CD14-positive monocyte (primary cell): ENCODE data around the gene KDM2A. TPM values are rescaled to one million over a fixed set of nuclear protein-coding genes. Genes with fewer than 3 reads are reported as not detected.

ENCODE experiments used
- DNase-seq, 3 donors: peaks; one replicate each; pipeline ENCODE4 v3.0.0-alpha.2; 2011 to 2022
- H2AFZ ChIP-seq: 2 replicates; pipeline ENCODE4 v1.6.0; 2012; ENCODE audit warnings: mild to moderate bottlenecking, low read depth, low read length, inconsistent platforms; ENCODE audit not compliant: insufficient read depth, poor library complexity, severe bottlenecking
- H3K27ac ChIP-seq, 2 donors: 1 replicate in 1 of 2; 2 replicates in 1 of 2; pipeline ENCODE4 v1.5.1; 2012 to 2013; ENCODE audit warnings: low read length in 2 of 2, control low read depth in 1 of 2, inconsistent platforms in 1 of 2, low read depth in 1 of 2, mild to moderate bottlenecking in 1 of 2
- H3K27me3 ChIP-seq, 2 donors: one replicate each; pipeline versions ENCODE4 v1.6.0 to v1.6.1; 2011 to 2013; ENCODE audit warnings: low read length in 2 of 2; ENCODE audit not compliant: control insufficient read depth in 2 of 2, insufficient read depth in 2 of 2
- H3K36me3 ChIP-seq, 2 donors: replicated peaks in 1 of 2; 1 replicate in 1 of 2; 2 replicates in 1 of 2; pipeline versions ENCODE4 v1.5.1 to v1.6.1; 2012 to 2013; ENCODE audit warnings: low read length in 2 of 2, control low read depth in 1 of 2, inconsistent platforms in 1 of 2, mild to moderate bottlenecking in 1 of 2; ENCODE audit not compliant: insufficient read depth in 2 of 2, control insufficient read depth in 1 of 2
- H3K4me1 ChIP-seq, 2 donors: 1 replicate in 1 of 2; 2 replicates in 1 of 2; pipeline versions ENCODE4 v1.5.1 to v1.6.1; 2012 to 2013; ENCODE audit warnings: low read length in 2 of 2, control low read depth in 1 of 2, inconsistent platforms in 1 of 2, mild to moderate bottlenecking in 1 of 2, moderate library complexity in 1 of 2; ENCODE audit not compliant: insufficient read depth in 2 of 2, control insufficient read depth in 1 of 2
- H3K4me2 ChIP-seq: replicated peaks from 2 replicates; pipeline ENCODE3; 2012; ENCODE audit warnings: low read length, moderate library complexity, mild to moderate bottlenecking; ENCODE audit not compliant: poor library complexity, severe bottlenecking; ENCODE audit errors: extremely low read depth
- H3K4me3 ChIP-seq, 3 experiments: fragments of 200-600 bp in 1 of 3; sonication (generic) in 1 of 3; replicated peaks in 1 of 3; 1 replicate in 2 of 3; 2 replicates in 1 of 3; pipeline ENCODE4 v1.5.1; 2011 to 2013; ENCODE audit warnings: low read length in 3 of 3, mild to moderate bottlenecking in 3 of 3, control low read depth in 2 of 3, low read depth in 2 of 3, inconsistent platforms in 1 of 3, moderate library complexity in 1 of 3
- H3K79me2 ChIP-seq: 2 replicates; pipeline ENCODE4 v1.6.0; 2012; ENCODE audit warnings: mild to moderate bottlenecking, control low read depth, inconsistent platforms, low read length, moderate library complexity; ENCODE audit not compliant: insufficient read depth
- H3K9ac ChIP-seq: 2 replicates; pipeline ENCODE4 v1.6.0; 2017; ENCODE audit warnings: low read length, mild to moderate bottlenecking; ENCODE audit not compliant: insufficient read depth, poor library complexity, severe bottlenecking
- H3K9me3 ChIP-seq, 2 donors: replicated peaks in 1 of 2; 1 replicate in 1 of 2; 2 replicates in 1 of 2; pipeline versions ENCODE4 v1.5.1 to v1.6.1; 2012 to 2013; ENCODE audit warnings: low read length in 2 of 2, control low read depth in 1 of 2; ENCODE audit not compliant: control insufficient read depth in 1 of 2, insufficient read depth in 1 of 2
- H4K20me1 ChIP-seq: 2 replicates; pipeline ENCODE4 v1.6.0; 2012; ENCODE audit warnings: mild to moderate bottlenecking, low read length, control low read depth, moderate library complexity; ENCODE audit not compliant: insufficient read depth
- H3K27ac Mint-ChIP-seq, 7 donors: one replicate each; pipeline ENCODE4 v1.8.0; 2020; ENCODE audit warnings: mild to moderate bottlenecking in 7 of 7, mixed read lengths in 7 of 7, moderate library complexity in 6 of 7, inconsistent platforms in 2 of 7
- H3K27me3 Mint-ChIP-seq, 3 donors: one replicate each; pipeline ENCODE4 v1.8.0; 2021 to 2022; ENCODE audit warnings: low read depth in 3 of 3, mild to moderate bottlenecking in 3 of 3, mixed read lengths in 3 of 3, moderate library complexity in 3 of 3, inconsistent platforms in 1 of 3
- H3K36me3 Mint-ChIP-seq, 2 donors: one replicate each; pipeline ENCODE4 v1.8.0; 2020; ENCODE audit warnings: mixed read lengths in 2 of 2, inconsistent platforms in 1 of 2, mild to moderate bottlenecking in 1 of 2
- H3K4me1 Mint-ChIP-seq: one replicate; pipeline ENCODE4 v1.8.0; 2020; ENCODE audit warnings: mild to moderate bottlenecking, mixed read lengths
- H3K4me3 Mint-ChIP-seq, 2 donors: one replicate each; pipeline ENCODE4 v1.8.0; 2020; ENCODE audit warnings: mild to moderate bottlenecking in 2 of 2, mixed read lengths in 2 of 2, moderate library complexity in 1 of 2
- H3K9me3 Mint-ChIP-seq, 7 donors: one replicate each; pipeline ENCODE4 v1.8.0; 2020 to 2022; ENCODE audit warnings: mixed read lengths in 7 of 7, mild to moderate bottlenecking in 6 of 7, moderate library complexity in 6 of 7, inconsistent platforms in 2 of 7
- WGBS: methylation state at CpG from one replicate; pipeline ENCODE4 v1.1.5; 2013; ENCODE audit warnings: missing lambda C conversion rate; ENCODE audit not compliant: insufficient coverage; 5-methylcytosine and 5-hydroxymethylcytosine counted together
- intact Hi-C, 2 donors: fragments of 100-400 bp; cut with micrococcal nuclease; formaldehyde crosslinking; loops; one replicate each; pipeline versions ENCODE4 v1.15.0 to v1.15.1; 2023
- polyA plus RNA-seq, 3 donors: library from polyadenylated mRNA; depleted of rRNA in 1 of 3; unstranded in 2 of 3; stranded (reverse) in 1 of 3; fragments of 300-500 nt in 2 of 3; fragments of >200 nt in 1 of 3; fragmentation: Illumina TruSeq in 2 of 3; gene quantifications; 1 replicate in 2 of 3; 2 replicates in 1 of 3; pipeline ENCODE4 v1.2.3, GENCODE V29; 2012 to 2021
- TF ChIP-seq, protein P1 (sequence below): fragments of 200-600 bp; IDR thresholded peaks from one replicate; pipeline ENCODE4 v1.8.0; 2022; ENCODE audit warnings: antibody characterized with exemption, mild to moderate bottlenecking

KDM2A gene
- polyA plus RNA-seq, 3 donors = 2.6 to 98.9 (median 3.9) TPM

- Histone ChIP-seq H2AFZ (peak overlapping the region; percentile 72), H3K9me3 (no peaks in the 10 kb centered on the region), H3K9ac (peak overlapping the region; percentile 73), H3K4me1 (peaks cover 44 to 64% of the 10 kb centered on the region in 2 donors), H3K36me3 (peaks cover 57% of the 10 kb centered on the region in 2 donors), H3K27me3 (no peaks in the 10 kb centered on the region), H3K4me2 (peak overlapping the region; percentile 94), H3K27ac (peak overlapping the region; percentile 64 to 78), H4K20me1 (peaks cover 81% of the 10 kb centered on the region), H3K79me2 (peaks cover 57% of the 10 kb centered on the region), H3K4me3 (peak overlapping the region; percentile 40 to 86 (median 66))
- H3K4me3 Mint-ChIP-seq = peak overlapping the region; percentile 79 to 85
- TF ChIP-seq, protein P1, sequence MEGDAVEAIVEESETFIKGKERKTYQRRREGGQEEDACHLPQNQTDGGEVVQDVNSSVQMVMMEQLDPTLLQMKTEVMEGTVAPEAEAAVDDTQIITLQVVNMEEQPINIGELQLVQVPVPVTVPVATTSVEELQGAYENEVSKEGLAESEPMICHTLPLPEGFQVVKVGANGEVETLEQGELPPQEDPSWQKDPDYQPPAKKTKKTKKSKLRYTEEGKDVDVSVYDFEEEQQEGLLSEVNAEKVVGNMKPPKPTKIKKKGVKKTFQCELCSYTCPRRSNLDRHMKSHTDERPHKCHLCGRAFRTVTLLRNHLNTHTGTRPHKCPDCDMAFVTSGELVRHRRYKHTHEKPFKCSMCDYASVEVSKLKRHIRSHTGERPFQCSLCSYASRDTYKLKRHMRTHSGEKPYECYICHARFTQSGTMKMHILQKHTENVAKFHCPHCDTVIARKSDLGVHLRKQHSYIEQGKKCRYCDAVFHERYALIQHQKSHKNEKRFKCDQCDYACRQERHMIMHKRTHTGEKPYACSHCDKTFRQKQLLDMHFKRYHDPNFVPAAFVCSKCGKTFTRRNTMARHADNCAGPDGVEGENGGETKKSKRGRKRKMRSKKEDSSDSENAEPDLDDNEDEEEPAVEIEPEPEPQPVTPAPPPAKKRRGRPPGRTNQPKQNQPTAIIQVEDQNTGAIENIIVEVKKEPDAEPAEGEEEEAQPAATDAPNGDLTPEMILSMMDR = no peak
- peak; percentile 47 to 69 (median 67) for DNase-seq
- WGBS = 0% methylated on average over 17 of the region's 23 CpGs
- intact Hi-C loops = loop anchor here (1.0 to 5.0 kb wide), 2 partner anchors 9 to 35 kb away; partner anchors contain the start of gene GRK2 (in 1 of the 2)
- H3K36me3 Mint-ChIP-seq = peaks cover 47 to 69% of the 10 kb centered on the region in 2 donors
- H3K4me1 Mint-ChIP-seq = peaks cover 55% of the 10 kb centered on the region
- no peaks in the 10 kb centered on the region for H3K9me3 Mint-ChIP-seq
- H3K27ac Mint-ChIP-seq = peak overlapping the region; percentile 75 to 92 (median 89)
- H3K27me3 Mint-ChIP-seq = no peaks in the 10 kb centered on the region
Measured at GRCh38 chr11:67302571-67303131, 183.6 kb downstream of the KDM2A start.

DNA sequence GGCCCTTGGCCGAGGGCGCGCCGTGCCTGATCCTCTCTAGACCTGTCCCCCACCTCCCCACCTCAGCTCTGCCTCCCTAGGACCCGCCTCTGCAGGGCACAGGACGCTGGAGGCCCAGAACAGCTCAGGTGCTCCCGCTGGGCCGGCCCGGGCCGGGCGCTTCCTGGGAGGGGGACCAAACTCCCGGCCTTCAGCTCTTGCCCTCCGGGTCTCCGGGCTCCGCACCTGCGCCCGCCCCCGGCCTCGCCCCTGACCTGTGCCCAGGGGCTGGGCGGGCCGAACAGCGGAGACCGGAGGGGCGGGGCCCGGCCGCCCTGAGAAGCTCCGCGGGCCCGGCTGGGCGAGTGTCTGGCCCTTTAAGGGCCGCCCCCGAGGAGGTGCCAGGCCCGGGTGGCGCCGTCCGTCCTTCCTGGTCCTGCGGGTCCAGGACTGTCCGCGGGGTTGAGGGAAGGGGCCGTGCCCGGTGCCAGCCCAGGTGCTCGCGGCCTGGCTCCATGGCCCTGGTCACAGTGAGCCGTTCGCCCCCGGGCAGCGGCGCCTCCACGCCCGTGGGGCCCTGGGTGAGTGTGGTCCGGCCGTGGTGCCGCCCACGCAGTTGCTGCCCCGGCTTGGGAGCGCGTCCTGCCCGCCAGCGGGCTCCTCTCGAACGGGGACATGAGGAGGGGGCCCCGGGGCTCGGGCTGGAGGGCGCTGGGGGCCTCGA, 184.2 kb downstream of the KDM2A start, which contains the start of gene SSH3:
TSS of gene SSH3 (plus strand) at position 399 of the 703 bp plus-strand sequence. CDS start at position 495, 96 bp downstream.
- Histone ChIP-seq H3K36me3 (peaks cover 57% of the 10 kb centered on the region in 2 donors), H3K9ac (peak within 1 kb of the TSS; percentile 73), H3K27me3 (no peaks in the 10 kb centered on the region), H3K79me2 (peaks cover 51% of the 10 kb centered on the region), H3K9me3 (no peaks in the 10 kb centered on the region), H3K4me2 (peak within 1 kb of the TSS; percentile 94), H3K4me3 (peak within 1 kb of the TSS; percentile 40 to 86 (median 66)), H3K4me1 (peaks cover 44 to 64% of the 10 kb centered on the region in 2 donors), H3K27ac (peak within 1 kb of the TSS; percentile 64 to 78), H4K20me1 (peaks cover 78% of the 10 kb centered on the region), H2AFZ (peak within 1 kb of the TSS; percentile 72)
- peak in 2 of 3 donors; percentile 24 to 47 for DNase-seq
- H3K27ac Mint-ChIP-seq = peak within 1 kb of the TSS; percentile 75 to 92 (median 89)
- TF ChIP-seq, protein P1 = no peak
- WGBS = under 1% methylated on average over 59 of the region's 65 CpGs
- intact Hi-C loops = loop anchor here (1.0 to 5.0 kb wide), 2 partner anchors 10 to 36 kb away; partner anchors contain the start of gene GRK2 (in 1 of the 2)
- peaks cover 46 to 69% of the 10 kb centered on the region in 2 donors for H3K36me3 Mint-ChIP-seq
- peak within 1 kb of the TSS; percentile 79 to 85 for H3K4me3 Mint-ChIP-seq
- H3K27me3 Mint-ChIP-seq = no peaks in the 10 kb centered on the region
- H3K9me3 Mint-ChIP-seq = no peaks in the 10 kb centered on the region
- peaks cover 52% of the 10 kb centered on the region for H3K4me1 Mint-ChIP-seq
